NCI-H524 (cell line): ENCODE data around the gene GSK3A.
"Not testable (repeated sequence)": the region's sequence is repeated elsewhere in the genome, so short reads cannot be mapped to it uniquely, and the experiment has no call there.

Source experiments
- DNase-seq, 2 experiments: peaks; one replicate each; lab custom pipeline; 2025; lab: John Stamatoyannopoulos, UW

GSK3A gene

GRCh38 chr19:42268704-42269477 lies 26.5 kb upstream of the GSK3A start, which contains the start of gene CIC:
Gene CIC (plus strand): TSS chr19:42269252. CDS start chr19:42271784, 2,532 bp downstream.
- DNase-seq: peak; percentile 99 to 100

GRCh38 chr19:42268142-42268703 lies 25.8 kb upstream of the GSK3A start:
- DNase-seq: peak; percentile 99

DNA sequence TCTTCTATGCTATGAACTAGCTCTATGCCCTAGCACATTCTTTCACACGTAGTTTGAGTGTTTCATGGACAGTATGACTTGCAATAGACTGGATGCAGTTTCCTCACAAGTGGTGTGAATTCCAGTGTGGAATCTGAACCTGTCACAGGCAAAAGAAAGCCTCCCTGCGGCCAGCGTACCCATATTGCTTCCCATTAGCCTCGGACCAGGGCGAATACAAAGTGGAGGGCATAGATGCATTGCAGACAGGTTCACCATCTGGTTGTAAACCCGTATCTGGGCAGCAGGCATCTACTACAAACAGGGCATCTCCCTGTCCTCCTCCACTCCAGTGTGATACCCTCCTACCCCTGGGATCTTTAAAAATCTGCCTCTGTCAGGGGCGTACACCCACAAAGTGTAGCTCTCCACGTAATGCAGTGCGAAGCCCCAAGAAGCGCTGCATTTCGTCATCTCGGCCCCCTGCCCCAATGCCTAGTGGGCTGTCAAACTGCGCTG lies 25.3 kb upstream of the GSK3A start:
- DNase-seq: no peak

GRCh38 chr19:42266928-42267603 lies 24.7 kb upstream of the GSK3A start:
- DNase-seq: not testable (repeated sequence)

DNA sequence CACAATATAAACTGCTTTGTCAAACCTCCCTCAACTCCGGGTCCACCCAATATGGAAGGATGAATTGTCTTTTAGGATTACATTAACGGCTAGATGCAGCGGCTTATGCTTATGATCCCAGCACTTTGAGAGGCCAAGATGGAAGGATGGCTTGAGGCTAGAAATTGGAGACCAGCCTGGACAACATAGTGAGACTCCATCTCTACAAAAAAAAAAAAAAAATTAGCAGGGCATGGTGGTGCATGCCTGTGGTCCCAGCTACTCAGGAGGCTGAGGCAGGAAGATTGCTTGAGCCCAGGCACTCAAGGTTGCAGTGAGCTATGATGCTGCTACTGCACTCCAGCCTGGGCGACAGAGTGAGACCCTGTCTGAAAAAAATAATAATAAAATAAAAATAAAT lies 23.7 kb upstream of the GSK3A start:
- not testable (repeated sequence) for DNase-seq

DNA sequence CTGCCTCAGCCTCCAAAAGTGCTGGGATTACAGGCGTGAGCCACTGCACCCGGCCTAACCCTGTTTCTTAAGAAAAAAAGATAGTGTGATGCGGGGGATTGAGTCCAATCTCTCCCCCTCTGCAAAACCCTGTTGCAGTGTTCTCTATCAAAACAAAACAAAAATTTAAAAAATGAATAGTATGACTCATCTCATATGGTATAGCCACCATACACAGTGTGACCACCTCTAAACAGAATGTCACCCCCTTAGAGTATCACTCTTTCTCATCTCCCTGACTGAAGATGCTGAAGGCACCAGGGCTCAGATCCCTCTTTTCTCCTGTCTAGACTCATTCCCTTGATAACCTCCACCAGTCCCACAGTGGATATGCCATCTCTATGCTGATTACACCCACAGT lies 19.4 kb upstream of the GSK3A start:
- no peak for DNase-seq

DNA sequence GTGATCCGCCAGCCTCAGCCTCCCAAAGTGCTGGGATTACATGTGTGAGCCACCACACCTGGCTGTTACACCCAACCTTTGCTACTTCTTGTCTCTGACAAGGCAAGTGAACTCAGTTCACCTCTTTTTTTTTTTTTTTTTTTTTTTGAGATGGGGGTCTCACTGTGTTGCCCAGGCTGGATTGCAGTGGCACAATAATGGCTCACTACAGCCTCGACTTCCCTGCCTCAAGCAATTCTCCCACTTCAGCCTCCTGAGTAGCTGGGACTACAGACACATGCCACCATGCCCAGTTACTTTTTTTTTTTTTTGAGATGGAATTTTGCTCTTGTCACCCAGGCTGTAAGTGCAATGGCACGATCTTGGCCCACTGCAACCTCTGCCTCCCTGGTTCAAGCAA lies 15.4 kb upstream of the GSK3A start:
- not testable (repeated sequence) for DNase-seq

DNA sequence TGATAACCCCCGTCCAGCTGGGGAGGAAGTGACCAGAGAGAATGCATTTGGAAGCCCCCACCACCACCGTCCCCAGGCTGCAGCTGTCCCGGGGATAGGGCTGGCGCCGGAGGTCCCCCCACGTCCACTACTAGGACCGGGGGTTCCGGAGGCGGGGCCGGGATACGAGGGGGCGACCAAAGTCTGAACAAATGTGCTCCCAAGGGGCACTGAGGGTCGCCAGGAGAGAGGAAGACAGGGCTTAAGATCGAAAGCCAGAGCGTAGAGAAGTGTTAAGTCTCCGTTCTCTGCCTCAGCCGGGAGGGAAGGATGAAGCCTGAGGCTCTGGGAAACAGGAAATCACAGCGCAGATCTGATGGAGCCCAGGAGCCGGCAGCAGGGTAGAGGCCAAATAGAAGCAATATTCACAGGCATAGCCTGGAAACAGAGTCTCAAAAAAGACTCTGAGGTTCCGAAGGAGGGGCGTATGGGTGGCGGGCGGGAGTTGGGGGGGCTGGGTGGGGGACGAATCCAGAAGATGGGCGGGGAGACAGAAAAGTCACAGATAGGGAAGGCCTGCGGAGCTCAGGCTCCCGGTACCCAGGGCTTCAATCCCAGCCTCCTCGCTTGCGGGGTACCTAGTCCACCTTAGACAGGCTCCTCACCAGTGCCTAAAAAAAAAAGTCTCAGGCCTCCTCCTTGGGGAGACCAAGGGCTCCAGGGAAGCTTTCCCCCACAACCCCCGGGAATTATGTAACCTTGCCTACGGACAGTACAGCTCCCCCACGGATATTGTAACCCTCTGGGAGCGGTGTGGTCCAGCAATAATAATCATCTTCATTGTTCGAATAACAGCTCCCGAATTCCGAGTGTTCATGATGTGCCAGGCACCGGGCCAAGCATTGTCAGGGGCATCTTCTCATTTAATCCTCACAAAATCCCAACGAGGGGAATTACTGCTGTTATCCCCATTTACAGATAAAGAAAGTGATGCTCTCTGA lies 13.7 kb upstream of the GSK3A start:
- peak; percentile 44 to 61 for DNase-seq

GRCh38 chr19:42254850-42255765 lies 12.7 kb upstream of the GSK3A start, which contains the start of gene ERF:
Gene ERF (minus strand): TSS chr19:42255128. CDS start chr19:42254999, 129 bp downstream.
- DNase-seq: peak; percentile 61 to 81

DNA sequence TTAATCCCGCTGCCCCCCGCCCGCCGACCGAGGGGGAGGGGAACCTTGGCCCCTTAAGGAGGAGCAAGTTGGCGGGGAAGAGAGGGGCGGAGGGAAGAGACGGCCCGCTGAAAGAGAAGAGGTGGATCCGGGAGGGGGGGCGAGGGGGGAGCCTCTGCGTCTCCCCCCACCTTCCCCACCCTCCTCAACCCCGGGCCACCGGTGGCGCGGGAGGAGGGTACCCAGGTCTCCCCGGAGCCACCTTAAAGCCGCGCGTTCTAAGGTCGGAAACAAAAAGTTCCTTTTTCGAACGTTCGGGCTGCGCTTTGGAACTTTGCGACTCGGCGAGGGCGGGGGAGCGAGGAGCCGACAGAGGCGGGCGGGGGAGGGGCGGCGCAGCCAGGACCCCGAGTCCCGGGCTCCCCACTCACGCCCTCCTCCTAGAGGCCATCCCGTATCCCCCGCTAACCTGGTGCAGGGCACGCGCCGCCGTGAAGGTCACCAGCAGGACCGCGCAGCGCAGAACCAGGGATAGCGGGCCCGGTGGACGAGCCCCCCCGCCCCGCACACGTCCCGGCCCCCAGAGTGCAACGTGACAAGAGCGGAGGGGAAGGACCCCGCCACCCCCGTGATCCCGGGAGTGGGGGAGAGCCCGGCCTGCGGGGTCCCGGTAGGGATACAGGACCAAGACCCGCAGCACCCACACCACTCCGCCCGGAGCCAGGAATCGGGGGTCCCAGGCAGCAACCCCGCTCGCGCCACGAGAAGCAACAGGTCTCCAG lies 11.9 kb upstream of the GSK3A start:
- DNase-seq: peak; percentile 56 to 60

- peak in 1 of 2 experiments; percentile 43 for DNase-seq
These were observed 11.1 kb upstream of the GSK3A start for GRCh38 chr19:42253245-42254088.

- no peak for DNase-seq
These were observed 10.2 kb upstream of the GSK3A start for GRCh38 chr19:42252365-42253244.

DNA sequence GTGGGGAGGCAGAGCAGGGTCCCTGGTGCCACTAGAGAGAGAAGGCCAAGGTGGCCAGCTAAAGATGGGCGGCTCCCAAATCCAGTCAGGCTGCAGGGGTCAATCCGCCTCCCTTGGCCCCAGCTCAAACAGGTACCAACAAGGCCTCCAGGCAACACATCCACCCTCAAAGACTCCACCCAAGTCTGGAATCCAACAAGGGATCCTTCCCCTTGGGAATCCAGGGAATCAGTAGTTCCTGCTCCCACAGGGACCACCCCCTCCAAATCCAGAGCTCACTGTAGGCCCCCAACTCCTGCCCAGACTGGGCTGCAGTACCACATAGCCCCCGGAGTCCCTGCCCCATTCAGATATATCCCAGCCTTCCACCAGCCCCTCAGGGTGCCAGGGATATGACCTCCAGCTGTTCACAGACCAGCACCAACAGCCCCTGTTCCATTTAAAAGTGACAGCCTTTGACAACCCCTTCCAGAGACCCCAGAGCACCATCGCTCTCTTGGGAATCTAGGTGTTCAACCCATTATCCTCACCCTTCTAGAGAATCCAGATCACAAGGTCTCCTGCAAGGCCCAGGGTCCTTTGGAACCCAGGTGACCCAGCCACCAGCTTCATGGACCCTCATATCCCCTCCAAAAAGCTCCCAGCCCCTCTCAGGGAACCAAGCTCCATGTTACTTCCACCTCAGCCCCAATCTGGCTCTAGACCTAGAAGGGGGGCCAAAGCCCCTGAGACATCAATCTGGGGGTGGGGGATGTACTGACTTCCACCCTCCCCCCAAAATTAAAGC lies 9.4 kb upstream of the GSK3A start:
- no peak for DNase-seq

- no peak for DNase-seq
These were observed 8.5 kb upstream of the GSK3A start for GRCh38 chr19:42250666-42251531.

DNA sequence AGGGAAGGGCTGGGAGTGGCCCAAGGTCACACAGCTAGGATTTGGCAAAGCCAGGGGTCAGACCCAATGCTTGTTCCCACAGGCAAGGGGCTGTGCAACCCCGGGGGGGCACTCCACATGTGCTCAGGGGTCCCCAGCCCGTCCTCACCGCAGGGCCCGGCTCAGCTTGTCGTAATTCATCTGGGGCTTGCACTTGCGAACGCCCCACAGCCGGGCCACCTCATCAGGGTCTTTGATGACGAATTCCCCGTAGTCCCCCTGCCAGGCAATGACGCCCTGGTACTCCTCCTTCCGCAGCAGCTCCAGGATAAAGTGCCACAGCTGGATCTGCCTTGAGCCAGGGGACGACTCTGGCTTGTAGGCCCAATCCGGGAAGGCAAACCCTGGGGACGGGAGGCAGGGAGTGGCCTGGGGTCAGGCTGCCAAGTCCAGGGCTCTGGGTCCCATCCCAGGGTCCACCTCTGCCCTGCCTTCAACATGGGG lies 7.8 kb upstream of the GSK3A start:
- no peak for DNase-seq

DNA sequence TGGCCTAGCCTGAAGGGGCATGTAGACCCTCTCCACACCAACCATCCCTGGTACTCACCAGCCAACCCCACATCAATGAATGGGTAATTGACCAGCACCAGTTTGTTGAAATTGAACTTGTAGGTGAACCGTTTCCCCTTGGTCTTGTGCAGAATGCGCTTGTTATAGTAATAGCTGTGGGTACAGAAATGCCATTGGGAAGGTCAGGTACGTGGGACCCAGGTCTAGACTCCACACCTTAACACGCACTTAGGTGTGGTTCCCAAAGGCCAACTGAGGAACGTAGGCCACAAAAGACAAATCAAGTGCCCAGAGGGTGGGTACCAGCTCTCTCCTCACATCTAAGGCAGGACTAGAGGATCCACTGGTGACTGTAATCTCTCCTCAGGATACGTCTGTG lies 7.4 kb upstream of the GSK3A start:
- no peak for DNase-seq
